CD14-positive monocyte (primary cell): ENCODE data around the gene USO1. TPM values are rescaled to one million over a fixed set of nuclear protein-coding genes. Genes with fewer than 3 reads are reported as not detected.

Experiments used
- DNase-seq, 3 donors: peaks; one replicate each; pipeline ENCODE4 v3.0.0-alpha.2; 2011 to 2022
- H2AFZ ChIP-seq: 2 replicates; pipeline ENCODE4 v1.6.0; 2012; ENCODE audit warnings: mild to moderate bottlenecking, low read depth, low read length, inconsistent platforms; ENCODE audit not compliant: insufficient read depth, poor library complexity, severe bottlenecking
- H3K27ac ChIP-seq, 2 donors: 1 replicate in 1 of 2; 2 replicates in 1 of 2; pipeline ENCODE4 v1.5.1; 2012 to 2013; ENCODE audit warnings: low read length in 2 of 2, control low read depth in 1 of 2, inconsistent platforms in 1 of 2, low read depth in 1 of 2, mild to moderate bottlenecking in 1 of 2
- H3K27me3 ChIP-seq, 2 donors: one replicate each; pipeline versions ENCODE4 v1.6.0 to v1.6.1; 2011 to 2013; ENCODE audit warnings: low read length in 2 of 2; ENCODE audit not compliant: control insufficient read depth in 2 of 2, insufficient read depth in 2 of 2
- H3K36me3 ChIP-seq, 2 donors: replicated peaks in 1 of 2; 1 replicate in 1 of 2; 2 replicates in 1 of 2; pipeline versions ENCODE4 v1.5.1 to v1.6.1; 2012 to 2013; ENCODE audit warnings: low read length in 2 of 2, control low read depth in 1 of 2, inconsistent platforms in 1 of 2, mild to moderate bottlenecking in 1 of 2; ENCODE audit not compliant: insufficient read depth in 2 of 2, control insufficient read depth in 1 of 2
- H3K4me1 ChIP-seq, 2 donors: 1 replicate in 1 of 2; 2 replicates in 1 of 2; pipeline versions ENCODE4 v1.5.1 to v1.6.1; 2012 to 2013; ENCODE audit warnings: low read length in 2 of 2, control low read depth in 1 of 2, inconsistent platforms in 1 of 2, mild to moderate bottlenecking in 1 of 2, moderate library complexity in 1 of 2; ENCODE audit not compliant: insufficient read depth in 2 of 2, control insufficient read depth in 1 of 2
- H3K4me2 ChIP-seq: replicated peaks from 2 replicates; pipeline ENCODE3; 2012; ENCODE audit warnings: low read length, moderate library complexity, mild to moderate bottlenecking; ENCODE audit not compliant: poor library complexity, severe bottlenecking; ENCODE audit errors: extremely low read depth
- H3K4me3 ChIP-seq, 3 experiments: fragments of 200-600 bp in 1 of 3; sonication (generic) in 1 of 3; replicated peaks in 1 of 3; 1 replicate in 2 of 3; 2 replicates in 1 of 3; pipeline ENCODE4 v1.5.1; 2011 to 2013; ENCODE audit warnings: low read length in 3 of 3, mild to moderate bottlenecking in 3 of 3, control low read depth in 2 of 3, low read depth in 2 of 3, inconsistent platforms in 1 of 3, moderate library complexity in 1 of 3
- H3K79me2 ChIP-seq: 2 replicates; pipeline ENCODE4 v1.6.0; 2012; ENCODE audit warnings: mild to moderate bottlenecking, control low read depth, inconsistent platforms, low read length, moderate library complexity; ENCODE audit not compliant: insufficient read depth
- H3K9ac ChIP-seq: 2 replicates; pipeline ENCODE4 v1.6.0; 2017; ENCODE audit warnings: low read length, mild to moderate bottlenecking; ENCODE audit not compliant: insufficient read depth, poor library complexity, severe bottlenecking
- H3K9me3 ChIP-seq, 2 donors: replicated peaks in 1 of 2; 1 replicate in 1 of 2; 2 replicates in 1 of 2; pipeline versions ENCODE4 v1.5.1 to v1.6.1; 2012 to 2013; ENCODE audit warnings: low read length in 2 of 2, control low read depth in 1 of 2; ENCODE audit not compliant: control insufficient read depth in 1 of 2, insufficient read depth in 1 of 2
- H4K20me1 ChIP-seq: 2 replicates; pipeline ENCODE4 v1.6.0; 2012; ENCODE audit warnings: mild to moderate bottlenecking, low read length, control low read depth, moderate library complexity; ENCODE audit not compliant: insufficient read depth
- H3K27ac Mint-ChIP-seq, 7 donors: one replicate each; pipeline ENCODE4 v1.8.0; 2020; ENCODE audit warnings: mild to moderate bottlenecking in 7 of 7, mixed read lengths in 7 of 7, moderate library complexity in 6 of 7, inconsistent platforms in 2 of 7
- H3K27me3 Mint-ChIP-seq, 3 donors: one replicate each; pipeline ENCODE4 v1.8.0; 2021 to 2022; ENCODE audit warnings: low read depth in 3 of 3, mild to moderate bottlenecking in 3 of 3, mixed read lengths in 3 of 3, moderate library complexity in 3 of 3, inconsistent platforms in 1 of 3
- H3K36me3 Mint-ChIP-seq, 2 donors: one replicate each; pipeline ENCODE4 v1.8.0; 2020; ENCODE audit warnings: mixed read lengths in 2 of 2, inconsistent platforms in 1 of 2, mild to moderate bottlenecking in 1 of 2
- H3K4me1 Mint-ChIP-seq: one replicate; pipeline ENCODE4 v1.8.0; 2020; ENCODE audit warnings: mild to moderate bottlenecking, mixed read lengths
- H3K4me3 Mint-ChIP-seq, 2 donors: one replicate each; pipeline ENCODE4 v1.8.0; 2020; ENCODE audit warnings: mild to moderate bottlenecking in 2 of 2, mixed read lengths in 2 of 2, moderate library complexity in 1 of 2
- H3K9me3 Mint-ChIP-seq, 7 donors: one replicate each; pipeline ENCODE4 v1.8.0; 2020 to 2022; ENCODE audit warnings: mixed read lengths in 7 of 7, mild to moderate bottlenecking in 6 of 7, moderate library complexity in 6 of 7, inconsistent platforms in 2 of 7
- WGBS: methylation state at CpG from one replicate; pipeline ENCODE4 v1.1.5; 2013; ENCODE audit warnings: missing lambda C conversion rate; ENCODE audit not compliant: insufficient coverage; 5-methylcytosine and 5-hydroxymethylcytosine counted together
- intact Hi-C, 2 donors: fragments of 100-400 bp; cut with micrococcal nuclease; formaldehyde crosslinking; loops; one replicate each; pipeline versions ENCODE4 v1.15.0 to v1.15.1; 2023
- polyA plus RNA-seq, 3 donors: library from polyadenylated mRNA; depleted of rRNA in 1 of 3; unstranded in 2 of 3; stranded (reverse) in 1 of 3; fragments of 300-500 nt in 2 of 3; fragments of >200 nt in 1 of 3; fragmentation: Illumina TruSeq in 2 of 3; gene quantifications; 1 replicate in 2 of 3; 2 replicates in 1 of 3; pipeline ENCODE4 v1.2.3, GENCODE V29; 2012 to 2021
- TF ChIP-seq, protein P1 (sequence below): fragments of 200-600 bp; IDR thresholded peaks from one replicate; pipeline ENCODE4 v1.8.0; 2022; ENCODE audit warnings: antibody characterized with exemption, mild to moderate bottlenecking

USO1 gene
- polyA plus RNA-seq, 3 donors, result 15.4 to 26.9 (median 17.5) TPM

GRCh38 chr4:75735525-75735924 is 11.1 kb downstream of the USO1 start:
- intact Hi-C loops, result no loop called here
- Histone ChIP-seq H3K36me3 (peaks cover 0 to 9% of the 10 kb centered on the region in 2 donors), H3K79me2 (peaks cover 91% of the 10 kb centered on the region), H3K27ac (no peak overlapping the region), H3K4me3 (no peak overlapping the region), H3K4me2 (no peak overlapping the region), H4K20me1 (peaks cover 35% of the 10 kb centered on the region), H2AFZ (no peak overlapping the region), H3K4me1 (peaks cover 0 to 6% of the 10 kb centered on the region in 2 donors), H3K27me3 (no peaks in the 10 kb centered on the region), H3K9me3 (no peaks in the 10 kb centered on the region), H3K9ac (no peak overlapping the region)
- TF ChIP-seq, protein P1, sequence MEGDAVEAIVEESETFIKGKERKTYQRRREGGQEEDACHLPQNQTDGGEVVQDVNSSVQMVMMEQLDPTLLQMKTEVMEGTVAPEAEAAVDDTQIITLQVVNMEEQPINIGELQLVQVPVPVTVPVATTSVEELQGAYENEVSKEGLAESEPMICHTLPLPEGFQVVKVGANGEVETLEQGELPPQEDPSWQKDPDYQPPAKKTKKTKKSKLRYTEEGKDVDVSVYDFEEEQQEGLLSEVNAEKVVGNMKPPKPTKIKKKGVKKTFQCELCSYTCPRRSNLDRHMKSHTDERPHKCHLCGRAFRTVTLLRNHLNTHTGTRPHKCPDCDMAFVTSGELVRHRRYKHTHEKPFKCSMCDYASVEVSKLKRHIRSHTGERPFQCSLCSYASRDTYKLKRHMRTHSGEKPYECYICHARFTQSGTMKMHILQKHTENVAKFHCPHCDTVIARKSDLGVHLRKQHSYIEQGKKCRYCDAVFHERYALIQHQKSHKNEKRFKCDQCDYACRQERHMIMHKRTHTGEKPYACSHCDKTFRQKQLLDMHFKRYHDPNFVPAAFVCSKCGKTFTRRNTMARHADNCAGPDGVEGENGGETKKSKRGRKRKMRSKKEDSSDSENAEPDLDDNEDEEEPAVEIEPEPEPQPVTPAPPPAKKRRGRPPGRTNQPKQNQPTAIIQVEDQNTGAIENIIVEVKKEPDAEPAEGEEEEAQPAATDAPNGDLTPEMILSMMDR, result no peak
- H3K9me3 Mint-ChIP-seq, result peaks cover 0 to 5% (median 1%) of the 10 kb centered on the region in 7 donors
- peak overlapping the region in 4 of 7 donors; percentile 3 to 83 (median 40) for H3K27ac Mint-ChIP-seq
- WGBS, result no CpG with 5 or more reads among the region's 2 CpGs
- H3K36me3 Mint-ChIP-seq, result peaks cover 8 to 31% of the 10 kb centered on the region in 2 donors
- peaks cover 11% of the 10 kb centered on the region for H3K4me1 Mint-ChIP-seq
- H3K4me3 Mint-ChIP-seq, result no peak overlapping the region
- H3K27me3 Mint-ChIP-seq, result no peaks in the 10 kb centered on the region
- DNase-seq, result no peak

DNA sequence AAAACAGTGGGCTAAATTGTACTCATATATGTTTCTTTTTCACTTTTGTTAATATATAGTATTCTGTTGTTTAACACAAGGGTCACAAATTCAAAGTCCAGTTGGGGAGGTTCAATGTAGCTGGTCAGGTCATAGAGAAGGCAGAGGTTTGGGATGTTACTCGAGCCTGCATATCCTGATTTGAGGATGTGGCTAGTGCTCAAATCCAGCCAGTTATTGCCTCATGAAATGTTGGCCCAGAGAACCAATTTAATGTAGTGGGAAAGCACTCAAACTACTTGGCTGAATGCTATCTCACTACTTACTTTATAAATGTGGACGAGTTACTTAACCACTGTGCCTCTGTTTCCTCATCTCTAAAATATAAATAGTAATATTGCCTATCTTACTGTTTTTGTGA is 12.5 kb downstream of the USO1 start:
- Histone ChIP-seq H3K4me2 (no peak overlapping the region), H3K4me3 (no peak overlapping the region), H3K4me1 (peaks cover 0 to 6% of the 10 kb centered on the region in 2 donors), H2AFZ (no peak overlapping the region), H3K36me3 (peaks cover 4 to 9% of the 10 kb centered on the region in 2 donors), H3K79me2 (peaks cover 92% of the 10 kb centered on the region), H3K27ac (peak overlapping the region in 1 of 2 donors; percentile 31), H3K9me3 (no peaks in the 10 kb centered on the region), H3K9ac (no peak overlapping the region), H3K27me3 (no peaks in the 10 kb centered on the region), H4K20me1 (peaks cover 39% of the 10 kb centered on the region)
- WGBS, result 20% methylated on average over 1 of the region's 2 CpGs
- intact Hi-C loops, result no loop called here
- Mint-ChIP-seq H3K27me3 (no peaks in the 10 kb centered on the region), H3K9me3 (peaks cover 0 to 5% (median 1%) of the 10 kb centered on the region in 7 donors), H3K36me3 (peaks cover 8 to 34% of the 10 kb centered on the region in 2 donors), H3K27ac (peak overlapping the region in 1 of 7 donors; percentile 58), H3K4me3 (no peak overlapping the region), H3K4me1 (peaks cover 11% of the 10 kb centered on the region)
- TF ChIP-seq, protein P1, result no peak
- DNase-seq, result no peak
